Activated CD8-positive, alpha-beta T cell treated with anti-CD3 and anti-CD28 coated beads for 36 hours (primary cell): Measurements from ENCODE around the gene PEX14. TPM values are rescaled to one million over a fixed set of nuclear protein-coding genes. Genes with fewer than 3 reads are reported as not detected.

Experiments
- ATAC-seq: fragments of 200-7000 bp; cut with Tn5 transposase; one replicate; pipeline ENCODE4 v1.10.0; 2021; ENCODE audit warnings: mild to moderate bottlenecking, moderate library complexity
- CTCF ChIA-PET: fragments of 350-600 bp; sonication (Branson Sonifier 250); formaldehyde crosslinking; loops from one replicate; lab custom pipeline; 2021; ENCODE audit warnings: antibody characterized with exemption; lab: Charles Lee
- POLR2A ChIA-PET: fragments of 350-600 bp; sonication (Branson Sonifier 250); formaldehyde crosslinking; loops from one replicate; lab custom pipeline; 2021; ENCODE audit warnings: antibody characterized with exemption; lab: Charles Lee
- DNase-seq: peaks from one replicate; pipeline ENCODE4 v3.0.0-alpha.2; 2020
- H3K27ac Mint-ChIP-seq: one replicate; pipeline ENCODE4 v1.8.0; 2021; ENCODE audit warnings: mild to moderate bottlenecking, mixed read lengths
- H3K27me3 Mint-ChIP-seq: one replicate; pipeline ENCODE4 v1.8.0; 2021; ENCODE audit warnings: mixed read lengths
- H3K36me3 Mint-ChIP-seq: one replicate; pipeline ENCODE4 v1.8.0; 2021; ENCODE audit warnings: low read depth, mixed read lengths
- H3K4me1 Mint-ChIP-seq: one replicate; pipeline ENCODE4 v1.8.0; 2021; ENCODE audit warnings: low read depth, mixed read lengths
- H3K4me3 Mint-ChIP-seq: one replicate; pipeline ENCODE4 v1.8.0; 2021; ENCODE audit warnings: mild to moderate bottlenecking, moderate library complexity, mixed read lengths
- H3K9me3 Mint-ChIP-seq: one replicate; pipeline ENCODE4 v1.8.0; 2021; ENCODE audit warnings: mixed read lengths
- CTCF ChIP-seq: fragments of 200-600 bp; IDR thresholded peaks from one replicate; pipeline ENCODE4 v1.8.0; 2022; ENCODE audit warnings: antibody characterized with exemption, mild to moderate bottlenecking
- intact Hi-C: fragments of 100-400 bp; cut with micrococcal nuclease; formaldehyde crosslinking; loops from one replicate; pipeline ENCODE4 v1.10.0; 2022
- total RNA-seq, 2 experiments: library from RNA; stranded (reverse); gene quantifications; one replicate each; pipeline ENCODE4 v1.2.3, GENCODE V29; 2021

The PEX14 gene
- total RNA-seq, 2 experiments from 2014 or later, result 18.0 to 18.5 TPM

GRCh38 chr1:10674700-10675609, 200.2 kb downstream of the PEX14 start:
- CTCF ChIA-PET, result no interaction called here
- ATAC-seq, result no peak
- intact Hi-C loops, result no loop called here
- Mint-ChIP-seq H3K27me3 (no peaks in the 10 kb centered on the region), H3K4me3 (no peak overlapping the region), H3K4me1 (peaks cover 2% of the 10 kb centered on the region), H3K36me3 (no peaks in the 10 kb centered on the region), H3K9me3 (no peaks in the 10 kb centered on the region), H3K27ac (no peak overlapping the region)
- DNase-seq, result no peak
- TF ChIP-seq CTCF, result no peak
- POLR2A ChIA-PET, result interaction anchor here (0.6 kb wide), 1 partner anchor 209 kb away, joined by 4 read pairs; no protein-coding TSS in a partner anchor

GRCh38 chr1:10675813-10676212, 201.1 kb downstream of the PEX14 start:
- Mint-ChIP-seq H3K9me3 (no peaks in the 10 kb centered on the region), H3K27me3 (no peaks in the 10 kb centered on the region), H3K4me1 (peaks cover 2% of the 10 kb centered on the region), H3K4me3 (no peak overlapping the region), H3K27ac (no peak overlapping the region), H3K36me3 (no peaks in the 10 kb centered on the region)
- DNase-seq (no peak), ATAC-seq (no peak)
- ChIA-PET POLR2A (interaction anchor here (1.4 kb wide), 1 partner anchor 13 kb away, joined by 3 read pairs; no protein-coding TSS in a partner anchor), CTCF (no interaction called here)
- intact Hi-C loops, result no loop called here
- no peak for TF ChIP-seq CTCF

- no peak overlapping the region for H3K27ac Mint-ChIP-seq
- intact Hi-C loops, result no loop called here
- H3K27me3 Mint-ChIP-seq, result no peaks in the 10 kb centered on the region
- CTCF ChIA-PET, result no interaction called here
- POLR2A ChIA-PET, result interaction anchor here (1.4 kb wide), 1 partner anchor 12 kb away, joined by 3 read pairs; no protein-coding TSS in a partner anchor
- H3K4me1 Mint-ChIP-seq, result peaks cover 5% of the 10 kb centered on the region
- H3K9me3 Mint-ChIP-seq, result no peaks in the 10 kb centered on the region
- no peak overlapping the region for H3K4me3 Mint-ChIP-seq
- no peak for DNase-seq
- no peaks in the 10 kb centered on the region for H3K36me3 Mint-ChIP-seq
- no peak for TF ChIP-seq CTCF
- no peak for ATAC-seq
These were observed 202.2 kb downstream of the PEX14 start for GRCh38 chr1:10676963-10677362.

- POLR2A ChIA-PET, result no interaction called here
- intact Hi-C loops, result no loop called here
- Mint-ChIP-seq H3K36me3 (no peaks in the 10 kb centered on the region), H3K27ac (no peak overlapping the region), H3K27me3 (no peaks in the 10 kb centered on the region), H3K9me3 (no peaks in the 10 kb centered on the region), H3K4me1 (peaks cover 8% of the 10 kb centered on the region), H3K4me3 (no peak overlapping the region)
- no peak for DNase-seq
- CTCF ChIA-PET, result no interaction called here
- no peak for TF ChIP-seq CTCF
- ATAC-seq, result no peak
These were observed 203.0 kb downstream of the PEX14 start for GRCh38 chr1:10677491-10678391.
